B cell (primary cell): Measurements from ENCODE around the gene SETD6. TPM values are rescaled to one million over a fixed set of nuclear protein-coding genes. Genes with fewer than 3 reads are reported as not detected.

Experiments
- ATAC-seq: fragments of 200-7000 bp; cut with Tn5 transposase; one replicate; pipeline ENCODE4 v1.10.0; 2021; ENCODE audit warnings: low read depth, mild to moderate bottlenecking, moderate number of reproducible peaks, moderate library complexity
- CTCF ChIA-PET: fragments of 350-600 bp; sonication (Branson Sonifier 250); formaldehyde crosslinking; loops from one replicate; lab custom pipeline; 2021; ENCODE audit warnings: antibody characterized with exemption, inconsistent platforms; lab: Charles Lee
- POLR2A ChIA-PET: fragments of 350-600 bp; sonication (Branson Sonifier 250); formaldehyde crosslinking; loops from one replicate; lab custom pipeline; 2021; ENCODE audit warnings: antibody characterized with exemption; lab: Charles Lee
- DNase-seq: peaks from one replicate; pipeline ENCODE4 v3.0.0; 2013
- H2AFZ ChIP-seq: 2 replicates; pipeline ENCODE4 v1.6.1; 2012; ENCODE audit warnings: mild to moderate bottlenecking, low read depth, low read length; ENCODE audit not compliant: insufficient read depth, poor library complexity, severe bottlenecking
- H3K27ac ChIP-seq, 2 donors: 1 replicate in 1 of 2; 2 replicates in 1 of 2; pipeline ENCODE4 v1.5.1; 2012 to 2013; ENCODE audit warnings: low read length in 2 of 2, mild to moderate bottlenecking in 2 of 2, moderate library complexity in 1 of 2
- H3K27me3 ChIP-seq, 4 experiments: fragments of 200-600 bp in 1 of 4; sonication (generic) in 1 of 4; replicated peaks in 1 of 4; 1 replicate in 2 of 4; 2 replicates in 2 of 4; pipeline versions ENCODE4 v1.6.1 to v1.7.0; 2013 to 2016; ENCODE audit warnings: low read length in 3 of 4, mild to moderate bottlenecking in 2 of 4, mixed read lengths in 1 of 4, moderate library complexity in 1 of 4; ENCODE audit not compliant: insufficient read depth in 4 of 4, control insufficient read depth in 3 of 4; ENCODE audit errors: control extremely low read depth in 1 of 4
- H3K36me3 ChIP-seq, 2 experiments: replicated peaks in 1 of 2; 1 replicate in 1 of 2; 2 replicates in 1 of 2; pipeline versions ENCODE4 v1.6.1 to v1.7.1; 2013; ENCODE audit warnings: low read length in 1 of 2; ENCODE audit not compliant: insufficient read depth in 2 of 2, control insufficient read depth in 1 of 2; ENCODE audit errors: control extremely low read depth in 1 of 2, extremely low read depth in 1 of 2
- H3K4me1 ChIP-seq, 2 donors: fragments of 200-600 bp in 1 of 2; sonication (generic) in 1 of 2; 1 replicate in 1 of 2; 2 replicates in 1 of 2; pipeline versions ENCODE4 v1.5.1 to v1.6.1; 2013 to 2017; ENCODE audit warnings: low read length in 2 of 2; ENCODE audit not compliant: control insufficient read depth in 2 of 2, insufficient read depth in 2 of 2
- H3K4me2 ChIP-seq: replicated peaks from 2 replicates; pipeline ENCODE3; 2012; ENCODE audit warnings: mild to moderate bottlenecking, low read depth, low read length; ENCODE audit not compliant: poor library complexity, severe bottlenecking
- H3K4me3 ChIP-seq, 5 experiments: fragments of 200-600 bp in 1 of 5; sonication (generic) in 1 of 5; 1 replicate in 3 of 5; 2 replicates in 2 of 5; pipeline versions ENCODE4 v1.5.1 to v1.7.0; 2011 to 2016; ENCODE audit warnings: low read length in 4 of 5, mild to moderate bottlenecking in 4 of 5, low read depth in 2 of 5, control low read depth in 1 of 5, moderate library complexity in 1 of 5; ENCODE audit not compliant: insufficient read depth in 1 of 5; ENCODE audit errors: control extremely low read depth in 1 of 5, extremely low read depth in 1 of 5
- H3K79me2 ChIP-seq: fragments of 200-600 bp; sonication (generic); one replicate; pipeline ENCODE4 v1.6.0; 2016; ENCODE audit warnings: low read length; ENCODE audit not compliant: control insufficient read depth, insufficient read depth
- H3K9ac ChIP-seq: fragments of 200-600 bp; sonication (generic); 2 replicates; pipeline ENCODE4 v1.6.1; 2017; ENCODE audit warnings: mild to moderate bottlenecking, low read length, moderate library complexity
- H3K9me3 ChIP-seq, 3 donors: one replicate each; pipeline versions ENCODE4 v1.6.1 to v1.7.1; 2013; ENCODE audit warnings: low read length in 2 of 3; ENCODE audit not compliant: control insufficient read depth in 2 of 3, insufficient read depth in 1 of 3; ENCODE audit errors: control extremely low read depth in 1 of 3
- H4K20me1 ChIP-seq: 2 replicates; pipeline ENCODE4 v1.6.0; 2012; ENCODE audit warnings: mild to moderate bottlenecking, low read length; ENCODE audit not compliant: insufficient read depth, control insufficient read depth, poor library complexity, severe bottlenecking
- H3K27ac Mint-ChIP-seq: one replicate; pipeline ENCODE4 v1.8.0; 2021; ENCODE audit warnings: mixed read lengths
- H3K27me3 Mint-ChIP-seq: one replicate; pipeline ENCODE4 v1.8.0; 2021; ENCODE audit warnings: mixed read lengths
- H3K4me1 Mint-ChIP-seq: one replicate; pipeline ENCODE4 v1.8.0; 2021; ENCODE audit warnings: mixed read lengths
- H3K4me3 Mint-ChIP-seq: one replicate; pipeline ENCODE4 v1.8.0; 2021; ENCODE audit warnings: mixed read lengths
- H3K9me3 Mint-ChIP-seq: one replicate; pipeline ENCODE4 v1.8.0; 2022; ENCODE audit warnings: mixed read lengths; ENCODE audit not compliant: insufficient read depth
- EZH2 ChIP-seq: IDR thresholded peaks from 2 replicates; pipeline ENCODE4 v1.6.1; 2012; ENCODE audit warnings: borderline replicate concordance, low read depth, mild to moderate bottlenecking, moderate library complexity, low read length; ENCODE audit not compliant: insufficient read depth, poor library complexity, severe bottlenecking
- WGBS: methylation state at CpG from one replicate; pipeline ENCODE4 v1.1.5; 2013; ENCODE audit warnings: missing lambda C conversion rate; ENCODE audit not compliant: insufficient coverage; 5-methylcytosine and 5-hydroxymethylcytosine counted together
- intact Hi-C: fragments of 100-400 bp; cut with micrococcal nuclease; formaldehyde crosslinking; loops from one replicate; pipeline ENCODE4 v1.10.0; 2022
- polyA plus RNA-seq: library from polyadenylated mRNA; depleted of rRNA; stranded (reverse); fragments of >200 nt; gene quantifications from 2 replicates; pipeline ENCODE4 v1.2.3, GENCODE V29; 2012
- total RNA-seq, 2 donors: library from RNA; stranded (reverse); fragments of 120-200 nt in 1 of 2; gene quantifications; 1 replicate in 1 of 2; 2 replicates in 1 of 2; pipeline versions ENCODE4 v1.2.3 to v1.2.4, GENCODE V29; 2013 to 2022
- TF ChIP-seq, protein P1 (sequence below): fragments of 200-600 bp; IDR thresholded peaks from one replicate; pipeline ENCODE4 v1.8.0; 2022; ENCODE audit warnings: antibody characterized with exemption, mild to moderate bottlenecking

SETD6 gene
- total and polyA plus RNA-seq, 2 donors (not counting 1 experiment from before 2014, with no cell fraction given), result 24.2 to 37.4 TPM

DNA sequence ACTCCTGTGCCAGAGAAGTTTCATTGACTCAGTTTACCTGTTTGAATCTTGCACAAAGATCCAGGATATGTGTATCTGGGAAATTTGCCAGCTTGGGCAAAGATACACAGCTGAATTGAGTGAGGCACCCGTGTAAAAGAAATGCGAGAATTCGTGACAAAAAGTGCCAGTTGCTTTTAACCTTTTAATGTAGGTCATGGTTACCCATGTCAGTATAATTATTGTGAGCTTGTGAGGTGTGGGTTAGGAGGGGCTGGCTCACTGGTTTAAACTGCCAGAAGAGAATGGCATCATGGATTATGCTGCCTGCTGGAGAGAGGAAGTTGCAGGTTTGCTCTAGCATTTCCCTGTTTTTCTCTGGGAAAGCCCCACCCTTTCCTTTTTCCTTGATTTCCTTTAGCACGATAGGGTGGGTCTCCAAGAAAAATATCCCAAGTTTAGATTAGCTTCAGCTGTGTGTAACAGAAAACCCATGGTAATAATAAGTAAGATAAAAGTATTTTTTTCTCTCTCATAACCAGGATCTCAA is 40.2 kb upstream of the SETD6 start:
- no peak overlapping the region for H3K27ac Mint-ChIP-seq
- H3K36me3 ChIP-seq, result no peaks in the 10 kb centered on the region
- ChIA-PET POLR2A (no interaction called here), CTCF (interaction anchor here (0.8 to 1.5 kb wide), 2 partner anchors 12 to 138 kb away, joined by 3 read pairs; no protein-coding TSS in a partner anchor)
- no peaks in the 10 kb centered on the region for H3K79me2 ChIP-seq
- H3K9me3 ChIP-seq, result no peaks in the 10 kb centered on the region
- no peak overlapping the region for H3K27ac ChIP-seq
- no peak overlapping the region for H3K4me3 Mint-ChIP-seq
- peaks cover 17% of the 10 kb centered on the region for H3K27me3 Mint-ChIP-seq
- intact Hi-C loops, result no loop called here
- ATAC-seq (no peak), DNase-seq (no peak)
- no peak for TF ChIP-seq EZH2
- TF ChIP-seq, protein P1, sequence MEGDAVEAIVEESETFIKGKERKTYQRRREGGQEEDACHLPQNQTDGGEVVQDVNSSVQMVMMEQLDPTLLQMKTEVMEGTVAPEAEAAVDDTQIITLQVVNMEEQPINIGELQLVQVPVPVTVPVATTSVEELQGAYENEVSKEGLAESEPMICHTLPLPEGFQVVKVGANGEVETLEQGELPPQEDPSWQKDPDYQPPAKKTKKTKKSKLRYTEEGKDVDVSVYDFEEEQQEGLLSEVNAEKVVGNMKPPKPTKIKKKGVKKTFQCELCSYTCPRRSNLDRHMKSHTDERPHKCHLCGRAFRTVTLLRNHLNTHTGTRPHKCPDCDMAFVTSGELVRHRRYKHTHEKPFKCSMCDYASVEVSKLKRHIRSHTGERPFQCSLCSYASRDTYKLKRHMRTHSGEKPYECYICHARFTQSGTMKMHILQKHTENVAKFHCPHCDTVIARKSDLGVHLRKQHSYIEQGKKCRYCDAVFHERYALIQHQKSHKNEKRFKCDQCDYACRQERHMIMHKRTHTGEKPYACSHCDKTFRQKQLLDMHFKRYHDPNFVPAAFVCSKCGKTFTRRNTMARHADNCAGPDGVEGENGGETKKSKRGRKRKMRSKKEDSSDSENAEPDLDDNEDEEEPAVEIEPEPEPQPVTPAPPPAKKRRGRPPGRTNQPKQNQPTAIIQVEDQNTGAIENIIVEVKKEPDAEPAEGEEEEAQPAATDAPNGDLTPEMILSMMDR, result no peak
- H3K27me3 ChIP-seq, result peaks cover 0 to 5% (median 1%) of the 10 kb centered on the region in 4 experiments
- no peak overlapping the region for H3K4me2 ChIP-seq
- H3K4me1 ChIP-seq, result peaks cover 0 to 4% of the 10 kb centered on the region in 2 donors
- H3K4me3 ChIP-seq, result no peak overlapping the region
- no peak overlapping the region for H3K9ac ChIP-seq
- H3K9me3 Mint-ChIP-seq, result no peaks in the 10 kb centered on the region
- H2AFZ ChIP-seq, result no peak overlapping the region
- WGBS, result 87% methylated on average over 3 of the region's 4 CpGs
- peaks cover 6% of the 10 kb centered on the region for H3K4me1 Mint-ChIP-seq
- H4K20me1 ChIP-seq, result no peaks in the 10 kb centered on the region

DNA sequence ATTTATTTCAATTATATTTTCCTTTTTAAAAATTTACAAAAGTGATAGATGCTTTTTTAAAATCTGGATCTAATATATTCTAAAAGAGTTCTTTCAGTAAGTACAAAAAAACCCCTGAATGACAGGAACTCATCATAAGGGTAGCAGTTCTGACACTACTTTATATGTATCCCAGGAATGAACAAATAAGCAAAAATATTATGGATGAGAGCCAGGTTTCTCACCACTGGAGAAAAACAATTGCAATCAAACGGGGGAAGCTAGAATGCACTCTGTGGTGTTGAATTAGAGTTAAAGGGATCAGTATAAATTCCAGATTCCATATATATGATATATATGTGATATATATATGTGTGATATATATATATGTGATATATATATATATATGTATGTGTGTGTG is 38.5 kb upstream of the SETD6 start:
- Histone ChIP-seq H2AFZ (no peak overlapping the region), H3K4me1 (peaks cover 0 to 4% of the 10 kb centered on the region in 2 donors), H3K9ac (no peak overlapping the region), H3K79me2 (no peaks in the 10 kb centered on the region), H4K20me1 (no peaks in the 10 kb centered on the region), H3K27ac (no peak overlapping the region), H3K27me3 (peaks cover 0 to 5% (median 1%) of the 10 kb centered on the region in 4 experiments), H3K9me3 (no peaks in the 10 kb centered on the region), H3K4me2 (no peak overlapping the region), H3K36me3 (no peaks in the 10 kb centered on the region), H3K4me3 (no peak overlapping the region)
- Mint-ChIP-seq H3K9me3 (no peaks in the 10 kb centered on the region), H3K27ac (no peak overlapping the region), H3K27me3 (peaks cover 15% of the 10 kb centered on the region), H3K4me3 (no peak overlapping the region), H3K4me1 (peaks cover 6% of the 10 kb centered on the region)
- WGBS, result no CpG with 5 or more reads among the region's 1 CpG
- ATAC-seq (no peak), DNase-seq (no peak)
- no peak for TF ChIP-seq EZH2
- TF ChIP-seq, protein P1, result no peak
- intact Hi-C loops, result no loop called here
- ChIA-PET POLR2A (no interaction called here), CTCF (interaction anchor here (1.2 kb wide), 1 partner anchor 10 kb away, joined by 4 read pairs; no protein-coding TSS in a partner anchor)
